ENCODE measurements around the gene NXPE1.

NXPE1 gene

GRCh38 chr11:114569801-114570200 is 10.1 kb upstream of the NXPE1 start:
- no peak for TF ChIP-seq EZH2phosphoT487 (IDR thresholded peaks at IDR 0.05; ENCODE audit: borderline replicate concordance, low read length)
- no peak for TF ChIP-seq CTCF (IDR thresholded peaks at IDR 0.05; ENCODE audit: low read depth, low read length, poor library complexity, severe bottlenecking)
- Histone ChIP-seq H3K4me2 (ENCODE audit: low read length) (no peak overlapping the region), H3K9me3 (ENCODE audit: control insufficient read depth, insufficient read depth, low read length) (no peaks in the 10 kb centered on the region), H3K79me2 (ENCODE audit: control insufficient read depth, low read length) (no peaks in the 10 kb centered on the region), H3K27me3 (ENCODE audit: control insufficient read depth, low read length) (no peaks in the 10 kb centered on the region), H3K27ac (ENCODE audit: low read depth, low read length) (no peak overlapping the region), H3K9me2 (replicated peaks; ENCODE audit: control insufficient read depth, low read length) (no peaks in the 10 kb centered on the region), H3K36me3 (ENCODE audit: control insufficient read depth, low read length) (no peaks in the 10 kb centered on the region), H3K4me3 (ENCODE audit: low read length) (no peak overlapping the region), H3K4me1 (ENCODE audit: control insufficient read depth, low read length) (no peaks in the 10 kb centered on the region), H4K20me1 (ENCODE audit: control insufficient read depth, insufficient read depth, low read depth, low read length) (no peaks in the 10 kb centered on the region), H3F3A (ENCODE audit: control insufficient read depth, insufficient read depth) (no peaks in the 10 kb centered on the region)

- Histone ChIP-seq H3K4me3 (ENCODE audit: low read length) (no peak overlapping the region), H3K27me3 (ENCODE audit: control insufficient read depth, low read length) (no peaks in the 10 kb centered on the region), H3K4me2 (ENCODE audit: low read length) (no peak overlapping the region), H3K27ac (ENCODE audit: low read depth, low read length) (no peak overlapping the region), H3K9me3 (ENCODE audit: control insufficient read depth, insufficient read depth, low read length) (no peaks in the 10 kb centered on the region), H3F3A (ENCODE audit: control insufficient read depth, insufficient read depth) (no peaks in the 10 kb centered on the region), H3K79me2 (ENCODE audit: control insufficient read depth, low read length) (no peaks in the 10 kb centered on the region), H4K20me1 (ENCODE audit: control insufficient read depth, insufficient read depth, low read depth, low read length) (no peaks in the 10 kb centered on the region), H3K36me3 (ENCODE audit: control insufficient read depth, low read length) (no peaks in the 10 kb centered on the region), H3K4me1 (ENCODE audit: control insufficient read depth, low read length) (no peaks in the 10 kb centered on the region), H3K9me2 (replicated peaks; ENCODE audit: control insufficient read depth, low read length) (no peaks in the 10 kb centered on the region)
- no peak for TF ChIP-seq CTCF (IDR thresholded peaks at IDR 0.05; ENCODE audit: low read depth, low read length, poor library complexity, severe bottlenecking)
- TF ChIP-seq EZH2phosphoT487 (IDR thresholded peaks at IDR 0.05; ENCODE audit: borderline replicate concordance, low read length), result no peak
These were observed 6.6 kb upstream of the NXPE1 start for GRCh38 chr11:114566276-114566675.

- Histone ChIP-seq H3K36me3 (ENCODE audit: control insufficient read depth, low read length) (no peaks in the 10 kb centered on the region), H3K4me1 (ENCODE audit: control insufficient read depth, low read length) (no peaks in the 10 kb centered on the region), H3K9me2 (replicated peaks; ENCODE audit: control insufficient read depth, low read length) (no peaks in the 10 kb centered on the region), H3K27me3 (ENCODE audit: control insufficient read depth, low read length) (no peaks in the 10 kb centered on the region), H3F3A (ENCODE audit: control insufficient read depth, insufficient read depth) (no peaks in the 10 kb centered on the region), H3K9me3 (ENCODE audit: control insufficient read depth, insufficient read depth, low read length) (no peaks in the 10 kb centered on the region), H3K4me3 (ENCODE audit: low read length) (no peak overlapping the region), H4K20me1 (ENCODE audit: control insufficient read depth, insufficient read depth, low read depth, low read length) (no peaks in the 10 kb centered on the region), H3K27ac (ENCODE audit: low read depth, low read length) (no peak overlapping the region), H3K4me2 (ENCODE audit: low read length) (no peak overlapping the region), H3K79me2 (ENCODE audit: control insufficient read depth, low read length) (no peaks in the 10 kb centered on the region)
- TF ChIP-seq CTCF (IDR thresholded peaks at IDR 0.05; ENCODE audit: low read depth, low read length, poor library complexity, severe bottlenecking), result no peak
- TF ChIP-seq EZH2phosphoT487 (IDR thresholded peaks at IDR 0.05; ENCODE audit: borderline replicate concordance, low read length), result no peak
These were observed 5.2 kb upstream of the NXPE1 start for GRCh38 chr11:114564831-114565230.

- Histone ChIP-seq H3K4me2 (ENCODE audit: low read length) (no peak overlapping the region), H3K4me1 (ENCODE audit: control insufficient read depth, low read length) (no peaks in the 10 kb centered on the region), H3K4me3 (ENCODE audit: low read length) (no peak overlapping the region), H3K27me3 (ENCODE audit: control insufficient read depth, low read length) (no peaks in the 10 kb centered on the region), H3K9me2 (replicated peaks; ENCODE audit: control insufficient read depth, low read length) (no peaks in the 10 kb centered on the region), H4K20me1 (ENCODE audit: control insufficient read depth, insufficient read depth, low read depth, low read length) (no peaks in the 10 kb centered on the region), H3K36me3 (ENCODE audit: control insufficient read depth, low read length) (no peaks in the 10 kb centered on the region), H3K27ac (ENCODE audit: low read depth, low read length) (no peak overlapping the region), H3F3A (ENCODE audit: control insufficient read depth, insufficient read depth) (no peaks in the 10 kb centered on the region), H3K9me3 (ENCODE audit: control insufficient read depth, insufficient read depth, low read length) (no peaks in the 10 kb centered on the region), H3K79me2 (ENCODE audit: control insufficient read depth, low read length) (no peaks in the 10 kb centered on the region)
- TF ChIP-seq CTCF (IDR thresholded peaks at IDR 0.05; ENCODE audit: low read depth, low read length, poor library complexity, severe bottlenecking), result no peak
- TF ChIP-seq EZH2phosphoT487 (IDR thresholded peaks at IDR 0.05; ENCODE audit: borderline replicate concordance, low read length), result no peak
These were observed 3.4 kb upstream of the NXPE1 start for GRCh38 chr11:114563077-114563476.
